Endothelial cell of umbilical vein (primary cell): ENCODE data around the gene ZMYM3. TPM values are rescaled to one million over a fixed set of nuclear protein-coding genes. Genes with fewer than 3 reads are reported as not detected.

Experiments used
- BruUV-seq: library from RNA; stranded (reverse); fragments of 400-500 nt; replicated peaks from 2 replicates; lab custom pipeline; 2021; lab: Mats Ljungman, UMichigan
- CTCF ChIA-PET: fragments of 300-600, 350-600 bp; sonication (Branson Sonifier 250); formaldehyde crosslinking; loops from one replicate; lab custom pipeline; 2021; ENCODE audit warnings: antibody characterized with exemption, inconsistent platforms; lab: Charles Lee
- POLR2A ChIA-PET: fragments of 300-600, 350-600 bp; sonication (Branson Sonifier 250); formaldehyde crosslinking; loops from one replicate; lab custom pipeline; 2021; ENCODE audit warnings: antibody characterized with exemption, inconsistent platforms; lab: Charles Lee
- DNase-seq: peaks from one replicate; pipeline ENCODE4 v3.0.0-alpha.2; 2011; ENCODE audit warnings: low read depth, low spot score
- FAIRE-seq: peaks from 2 replicates; lab custom pipeline; 2011; peaks lifted over from hg19 to GRCh38; lab: Jason Lieb, UNC
- H2AFZ ChIP-seq: 2 replicates; pipeline ENCODE4 v1.6.0; 2012; ENCODE audit warnings: low read depth, low read length, control low read depth, inconsistent platforms
- H3K27ac ChIP-seq: 2 replicates; pipeline ENCODE4 v1.5.1; 2011; ENCODE audit warnings: low read depth, mild to moderate bottlenecking, control low read depth, low read length, moderate library complexity; ENCODE audit not compliant: insufficient read depth
- H3K27me3 ChIP-seq, 2 experiments: 2 replicates each; pipeline versions ENCODE4 v1.6.0 to v1.6.1; 2011; ENCODE audit warnings: low read length in 2 of 2, mixed read lengths in 1 of 2; ENCODE audit not compliant: control insufficient read depth in 2 of 2, insufficient read depth in 2 of 2
- H3K36me3 ChIP-seq, 2 experiments: 2 replicates in 1 of 2; 3 replicates in 1 of 2; pipeline ENCODE4 v1.5.1; 2011; ENCODE audit warnings: low read length in 2 of 2, mild to moderate bottlenecking in 1 of 2, moderate library complexity in 1 of 2; ENCODE audit not compliant: control insufficient read depth in 2 of 2, insufficient read depth in 2 of 2; ENCODE audit errors: extremely low read depth in 1 of 2
- H3K4me1 ChIP-seq: 3 replicates; pipeline ENCODE4 v1.5.1; 2011; ENCODE audit warnings: mild to moderate bottlenecking, low read length; ENCODE audit not compliant: control insufficient read depth, insufficient read depth; ENCODE audit errors: extremely low read depth
- H3K4me2 ChIP-seq: 2 replicates; pipeline ENCODE4 v1.6.1; 2011; ENCODE audit warnings: low read length, control low read depth, mixed read lengths; ENCODE audit not compliant: insufficient read depth
- H3K4me3 ChIP-seq, 3 experiments: fragments of 200-600 bp in 1 of 3; sonication (generic), shearing (Covaris generic) in 1 of 3; replicated peaks in 1 of 3; 2 replicates each; pipeline ENCODE4 v1.5.1; 2011 to 2016; ENCODE audit warnings: control low read depth in 3 of 3, low read length in 3 of 3, mild to moderate bottlenecking in 2 of 3, inconsistent platforms in 1 of 3, low read depth in 1 of 3, moderate library complexity in 1 of 3; ENCODE audit not compliant: insufficient read depth in 1 of 3
- H3K79me2 ChIP-seq: 2 replicates; pipeline ENCODE4 v1.6.0; 2012; ENCODE audit warnings: low read length, inconsistent platforms; ENCODE audit not compliant: control insufficient read depth, insufficient read depth
- H3K9ac ChIP-seq: replicated peaks from 2 replicates; pipeline ENCODE3; 2011; ENCODE audit warnings: low read length, control low read depth; ENCODE audit not compliant: insufficient read depth; ENCODE audit errors: extremely low read depth
- H3K9me1 ChIP-seq: replicated peaks from 3 replicates; pipeline ENCODE4 v1.6.0; 2011; ENCODE audit warnings: mild to moderate bottlenecking, low read length; ENCODE audit not compliant: control insufficient read depth, insufficient read depth; ENCODE audit errors: extremely low read depth
- H3K9me3 ChIP-seq: replicated peaks from 2 replicates; pipeline ENCODE4 v1.5.1; 2012; ENCODE audit warnings: low read length, inconsistent platforms; ENCODE audit not compliant: control insufficient read depth, insufficient read depth
- H4K20me1 ChIP-seq: replicated peaks from 2 replicates; pipeline ENCODE3; 2011; ENCODE audit warnings: mild to moderate bottlenecking, low read length; ENCODE audit not compliant: control insufficient read depth, insufficient read depth; ENCODE audit errors: extremely low read depth
- CTCF ChIP-seq, 2 donors: IDR thresholded peaks; 1 replicate in 1 of 2; 2 replicates in 1 of 2; pipeline ENCODE4 v1.5.1; 2011; ENCODE audit warnings: low read length in 2 of 2, mild to moderate bottlenecking in 2 of 2, moderate library complexity in 2 of 2, control low read depth in 1 of 2, inconsistent platforms in 1 of 2, low read depth in 1 of 2; ENCODE audit not compliant: insufficient read depth in 1 of 2; ENCODE audit errors: extremely low read depth in 1 of 2
- EZH2 ChIP-seq: IDR thresholded peaks from 2 replicates; pipeline ENCODE4 v1.6.1; 2012; ENCODE audit warnings: borderline replicate concordance, low read depth, mild to moderate bottlenecking, moderate library complexity, low read length, inconsistent platforms; ENCODE audit not compliant: severe bottlenecking
- FOS ChIP-seq: IDR thresholded peaks from 2 replicates; pipeline ENCODE4 v1.6.1; 2011; ENCODE audit warnings: mild to moderate bottlenecking, low read length, moderate library complexity, borderline replicate concordance; ENCODE audit not compliant: insufficient read depth
- GATA2 ChIP-seq: IDR thresholded peaks from 2 replicates; pipeline ENCODE4 v1.7.0; 2011; ENCODE audit warnings: low read depth, mild to moderate bottlenecking, moderate library complexity, mixed read lengths, low read length; ENCODE audit not compliant: insufficient read length, insufficient read depth
- JUN ChIP-seq: IDR thresholded peaks from 2 replicates; pipeline ENCODE4 v1.6.1; 2011; ENCODE audit warnings: borderline replicate concordance, low read depth; ENCODE audit not compliant: insufficient read length, insufficient read depth
- MAX ChIP-seq: IDR thresholded peaks from 2 replicates; pipeline ENCODE4 v1.6.1; 2011; ENCODE audit not compliant: insufficient read depth, insufficient read length
- MYC ChIP-seq: IDR thresholded peaks from one replicate; pipeline ENCODE4 v1.6.1; 2011; ENCODE audit warnings: mild to moderate bottlenecking, low read depth, low read length
- POLR2A ChIP-seq: IDR thresholded peaks from 2 replicates; pipeline ENCODE4 v1.6.1; 2012; ENCODE audit warnings: low read depth, mild to moderate bottlenecking, control low read depth, low read length
- POLR2AphosphoS5 ChIP-seq: IDR thresholded peaks from 2 replicates; pipeline ENCODE4 v1.6.1; 2012; ENCODE audit warnings: low read depth, mild to moderate bottlenecking, control low read depth, low read length, moderate library complexity; ENCODE audit not compliant: insufficient read depth
- dilution Hi-C: fragments of 300-500 bp; cut with MboI; formaldehyde crosslinking; loops from one replicate; pipeline ENCODE4 v1.15.0; 2019; ENCODE audit warnings: low sequenced_read_pairs; ENCODE audit not compliant: extremely low pct_ligation_motif_present
- intact Hi-C: fragments of 100-400 bp; cut with micrococcal nuclease; formaldehyde crosslinking; loops from one replicate; pipeline ENCODE4 v1.10.0; 2022
- polyA plus RNA-seq, 4 experiments: library from polyadenylated mRNA; depleted of rRNA in 3 of 4; stranded (reverse) in 3 of 4; unstranded in 1 of 4; fragments of >200 nt; gene quantifications; 2 replicates each; pipeline versions ENCODE4 v1.2.1 to v1.2.3, GENCODE V29; 2011 to 2012; ENCODE audit warnings: missing spikeins in 1 of 4
- total RNA-seq: library from RNA; stranded (reverse); gene quantifications from 2 replicates; pipeline ENCODE4 v1.2.3, GENCODE V29; 2021

Gene ZMYM3
- total and polyA plus RNA-seq, 2 donors (not counting 3 experiments of a cell fraction or from before 2014, with no cell fraction given) = 26.5 to 32.9 TPM

- Histone ChIP-seq H3K9me1 (no peaks in the 10 kb centered on the region), H3K4me2 (no peak overlapping the region), H4K20me1 (no peaks in the 10 kb centered on the region), H3K27ac (no peak overlapping the region), H3K79me2 (no peaks in the 10 kb centered on the region), H3K9me3 (no peaks in the 10 kb centered on the region), H3K4me1 (no peaks in the 10 kb centered on the region), H2AFZ (no peak overlapping the region), H3K9ac (no peak overlapping the region), H3K27me3 (no peaks in the 10 kb centered on the region), H3K36me3 (no peaks in the 10 kb centered on the region), H3K4me3 (no peak overlapping the region)
- DNase-seq (no peak), FAIRE-seq (no peak)
- ChIA-PET CTCF (no interaction called here), POLR2A (interaction anchor here (0.6 kb wide), 1 partner anchor 297 kb away, joined by 4 read pairs; no protein-coding TSS in a partner anchor)
- intact Hi-C loops = no loop called here
- TF ChIP-seq MYC (no peak), MAX (no peak), POLR2AphosphoS5 (no peak), JUN (no peak), EZH2 (no peak), POLR2A (no peak), GATA2 (no peak), CTCF (IDR thresholded peaks at IDR 0.05; ENCODE audit: extremely low read depth in 1 of 2, insufficient read depth in 1 of 2, low read depth in 1 of 2, low read length in 2 of 2) (no peak), FOS (no peak)
- dilution Hi-C loops = no loop called here
- no TSS peak for BruUV-seq
Observed at GRCh38 chrX:71215338-71215912, 38.5 kb downstream of the ZMYM3 start.
